Measurements from ENCODE around the gene NRAP.

Gene NRAP

GRCh38 chr10:113663908-113664307 is at the start of gene NRAP:
NRAP (minus strand) TSS chr10:113664041; CDS start chr10:113663882, 159 bp downstream.
- no peak for DNase-seq

- no peak for DNase-seq
Observed at GRCh38 chr10:113713640-113713982, 49.8 kb upstream of the NRAP start.

GRCh38 chr10:113712755-113713639 is 49.2 kb upstream of the NRAP start:
- DNase-seq: no peak

GRCh38 chr10:113712024-113712423 is 48.2 kb upstream of the NRAP start:
- no peak for DNase-seq

GRCh38 chr10:113711142-113711541 is 47.3 kb upstream of the NRAP start:
- DNase-seq: no peak

- no peak for DNase-seq
Observed at GRCh38 chr10:113709221-113709838, 45.5 kb upstream of the NRAP start.

- DNase-seq: no peak
Observed at GRCh38 chr10:113708640-113709039, 44.8 kb upstream of the NRAP start.

- no peak for DNase-seq
Observed at GRCh38 chr10:113706623-113707022, 42.8 kb upstream of the NRAP start.

- no peak for DNase-seq
Observed at GRCh38 chr10:113705344-113705652, 41.5 kb upstream of the NRAP start.

- peak; percentile 28 for DNase-seq
Observed at GRCh38 chr10:113704637-113705343, 40.9 kb upstream of the NRAP start.

GRCh38 chr10:113697595-113697994 is 33.8 kb upstream of the NRAP start:
- no peak for DNase-seq

- DNase-seq: no peak
Observed at GRCh38 chr10:113695691-113696090, 31.9 kb upstream of the NRAP start.

- no peak for DNase-seq
Observed at GRCh38 chr10:113693348-113693747, 29.5 kb upstream of the NRAP start.

- DNase-seq: no peak
Observed at GRCh38 chr10:113692271-113692670, 28.4 kb upstream of the NRAP start.

GRCh38 chr10:113691381-113691780 is 27.5 kb upstream of the NRAP start:
- no peak for DNase-seq

GRCh38 chr10:113690749-113691148 is 26.9 kb upstream of the NRAP start:
- DNase-seq: no peak

- DNase-seq: no peak
Observed at GRCh38 chr10:113689574-113689973, 25.7 kb upstream of the NRAP start.

- DNase-seq: no peak
Observed at GRCh38 chr10:113689057-113689456, 25.2 kb upstream of the NRAP start.

GRCh38 chr10:113687037-113687436 is 23.2 kb upstream of the NRAP start:
- DNase-seq: no peak

- DNase-seq: no peak
Observed at GRCh38 chr10:113686028-113686427, 22.2 kb upstream of the NRAP start.

- peak; percentile 70 for DNase-seq
Observed at GRCh38 chr10:113683300-113683699, 19.5 kb upstream of the NRAP start.

- peak; percentile 66 for DNase-seq
Observed at GRCh38 chr10:113681533-113682470, 18.0 kb upstream of the NRAP start.

Data from MV-4-11 (cell line).